Measurements from ENCODE around the gene ANKRD44.
A peak's percentile ranks its signal among the peaks of the same experiment; 100 is the strongest.

ANKRD44 gene

GRCh38 chr2:196952936-196953335 lies 357.6 kb downstream of the ANKRD44 start:
- H3K36me3 Mint-ChIP-seq (ENCODE audit: low read depth), result no peaks in the 10 kb centered on the region
- peaks cover 6% of the 10 kb centered on the region for H3K27me3 Mint-ChIP-seq
- no peak overlapping the region for H3K4me3 Mint-ChIP-seq
- no peaks in the 10 kb centered on the region for H3K9me3 Mint-ChIP-seq
- ATAC-seq, result no peak
- H3K4me1 Mint-ChIP-seq, result no peaks in the 10 kb centered on the region
- no peak for DNase-seq
- no peak overlapping the region for H3K27ac Mint-ChIP-seq

- ATAC-seq, result no peak
- DNase-seq, result no peak
- Mint-ChIP-seq H3K27ac (no peak overlapping the region), H3K4me3 (no peak overlapping the region), H3K9me3 (no peaks in the 10 kb centered on the region), H3K36me3 (ENCODE audit: low read depth) (no peaks in the 10 kb centered on the region), H3K27me3 (peaks cover 6% of the 10 kb centered on the region), H3K4me1 (no peaks in the 10 kb centered on the region)
These were observed 358.6 kb downstream of the ANKRD44 start for GRCh38 chr2:196951973-196952372.

GRCh38 chr2:196949116-196949515 lies 361.5 kb downstream of the ANKRD44 start:
- Mint-ChIP-seq H3K4me1 (no peaks in the 10 kb centered on the region), H3K4me3 (no peak overlapping the region), H3K27ac (no peak overlapping the region), H3K36me3 (ENCODE audit: low read depth) (peaks cover 1% of the 10 kb centered on the region), H3K9me3 (no peaks in the 10 kb centered on the region), H3K27me3 (peaks cover 3% of the 10 kb centered on the region)
- DNase-seq (no peak), ATAC-seq (no peak)

- Mint-ChIP-seq H3K27ac (no peak overlapping the region), H3K36me3 (ENCODE audit: low read depth) (peaks cover 1% of the 10 kb centered on the region), H3K4me1 (no peaks in the 10 kb centered on the region), H3K27me3 (peaks cover 4% of the 10 kb centered on the region), H3K9me3 (no peaks in the 10 kb centered on the region), H3K4me3 (no peak overlapping the region)
- DNase-seq, result no peak
- ATAC-seq, result no peak
These were observed 366.0 kb downstream of the ANKRD44 start for GRCh38 chr2:196944570-196944969.

GRCh38 chr2:196941398-196942078 lies 369.0 kb downstream of the ANKRD44 start:
- no peak for ATAC-seq

GRCh38 chr2:196939371-196939770 lies 371.2 kb downstream of the ANKRD44 start:
- ATAC-seq, result peak; percentile 61
- Mint-ChIP-seq H3K27me3 (peaks cover 4% of the 10 kb centered on the region), H3K4me3 (no peak overlapping the region), H3K27ac (no peak overlapping the region), H3K9me3 (no peaks in the 10 kb centered on the region), H3K4me1 (no peaks in the 10 kb centered on the region), H3K36me3 (ENCODE audit: low read depth) (no peaks in the 10 kb centered on the region)
- DNase-seq, result no peak

More at GRCh38 chr2:196941398-196942078, 369.0 kb downstream of the ANKRD44 start:
- Mint-ChIP-seq H3K27me3 (peaks cover 4% of the 10 kb centered on the region), H3K9me3 (no peaks in the 10 kb centered on the region), H3K27ac (no peak overlapping the region), H3K36me3 (ENCODE audit: low read depth) (peaks cover 1% of the 10 kb centered on the region), H3K4me3 (no peak overlapping the region), H3K4me1 (no peaks in the 10 kb centered on the region)
- DNase-seq, result no peak

All from activated naive CD8-positive, alpha-beta T cell treated with anti-CD3 and anti-CD28 coated beads, Interleukin-2, amount 50 U/mL, for 24 hours (primary cell).